Effector memory CD4-positive, alpha-beta T cell (primary cell): Measurements from ENCODE around the gene PELI1.

ENCODE experiments used
- DNase-seq, 3 donors: peaks; one replicate each; pipeline ENCODE4 v3.0.0-alpha.2; 2020
- H3K27ac ChIP-seq: 2 replicates; pipeline ENCODE4 v1.7.0; 2013; ENCODE audit warnings: mild to moderate bottlenecking, low read length, moderate library complexity; ENCODE audit not compliant: insufficient read depth, poor library complexity, severe bottlenecking
- H3K27me3 ChIP-seq: replicated peaks from 2 replicates; pipeline ENCODE4 v1.7.0; 2013; ENCODE audit warnings: mild to moderate bottlenecking, low read length; ENCODE audit not compliant: insufficient read depth, control insufficient read depth, poor library complexity, severe bottlenecking
- H3K36me3 ChIP-seq: 2 replicates; pipeline ENCODE4 v1.7.0; 2013; ENCODE audit warnings: mild to moderate bottlenecking, low read length, moderate library complexity; ENCODE audit not compliant: control insufficient read depth, insufficient read depth
- H3K4me1 ChIP-seq: 2 replicates; pipeline ENCODE4 v1.7.0; 2013; ENCODE audit warnings: low read length, mild to moderate bottlenecking; ENCODE audit not compliant: control insufficient read depth, insufficient read depth, poor library complexity, severe bottlenecking
- H3K4me3 ChIP-seq: 2 replicates; pipeline ENCODE4 v1.7.0; 2013; ENCODE audit warnings: low read length, low read depth, mild to moderate bottlenecking; ENCODE audit not compliant: insufficient read depth, poor library complexity, severe bottlenecking
- H3K9me3 ChIP-seq: 2 replicates; pipeline ENCODE4 v1.7.0; 2013; ENCODE audit warnings: mild to moderate bottlenecking, low read length, moderate library complexity; ENCODE audit not compliant: control insufficient read depth

Gene PELI1

DNA sequence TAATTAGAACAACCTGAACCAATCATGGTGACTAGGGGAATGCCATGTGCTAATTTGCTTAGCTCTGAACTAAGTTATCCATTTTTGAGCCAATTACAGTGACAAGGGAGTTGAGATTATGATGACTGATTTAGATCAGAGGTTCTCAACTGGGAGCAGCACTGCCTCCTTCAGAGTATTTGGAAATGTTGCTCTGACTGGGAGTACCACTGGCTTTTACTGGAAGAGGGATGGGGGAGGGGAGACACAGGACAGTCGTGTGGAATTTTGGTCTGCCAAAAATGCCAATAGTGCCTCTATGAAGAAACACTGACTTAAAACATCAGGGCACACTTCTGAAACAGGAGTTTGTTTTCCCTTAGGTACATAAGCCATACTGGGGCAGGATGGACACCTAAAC is 76.9 kb downstream of the PELI1 start:
- H3K27ac ChIP-seq, result no peak overlapping the region
- H3K9me3 ChIP-seq, result no peaks in the 10 kb centered on the region
- no peak overlapping the region for H3K4me3 ChIP-seq
- H3K4me1 ChIP-seq, result no peaks in the 10 kb centered on the region
- DNase-seq, result no peak
- H3K27me3 ChIP-seq, result no peaks in the 10 kb centered on the region
- no peaks in the 10 kb centered on the region for H3K36me3 ChIP-seq

GRCh38 chr2:64065516-64065915 is 78.7 kb downstream of the PELI1 start:
- H3K27me3 ChIP-seq, result no peaks in the 10 kb centered on the region
- H3K4me3 ChIP-seq, result no peak overlapping the region
- no peak overlapping the region for H3K27ac ChIP-seq
- no peaks in the 10 kb centered on the region for H3K9me3 ChIP-seq
- DNase-seq, result no peak
- H3K36me3 ChIP-seq, result no peaks in the 10 kb centered on the region
- no peaks in the 10 kb centered on the region for H3K4me1 ChIP-seq

- DNase-seq, result no peak
These were observed 80.3 kb downstream of the PELI1 start for GRCh38 chr2:64063924-64064331.

DNA sequence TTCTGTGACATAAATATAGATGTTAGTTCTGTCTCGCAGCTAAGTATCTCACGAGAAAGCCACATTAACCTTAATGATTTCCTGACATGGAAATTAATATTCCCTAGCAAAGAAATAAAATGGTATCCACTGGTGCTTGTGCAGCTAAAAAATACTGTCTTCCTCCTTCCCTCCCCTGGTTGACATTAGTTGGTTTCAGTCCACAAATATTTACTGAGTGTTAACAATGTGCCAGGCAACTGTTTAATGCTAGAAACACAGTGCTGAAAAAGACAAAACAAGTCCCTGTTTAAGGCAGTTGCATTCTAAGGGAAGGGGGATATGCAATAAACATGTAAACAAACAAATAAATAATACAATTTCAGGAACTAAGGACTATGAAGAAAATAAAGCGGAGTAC is 80.8 kb downstream of the PELI1 start:
- H3K36me3 ChIP-seq, result no peaks in the 10 kb centered on the region
- no peak for DNase-seq
- no peaks in the 10 kb centered on the region for H3K4me1 ChIP-seq
- H3K4me3 ChIP-seq, result no peak overlapping the region
- no peak overlapping the region for H3K27ac ChIP-seq
- no peaks in the 10 kb centered on the region for H3K27me3 ChIP-seq
- no peaks in the 10 kb centered on the region for H3K9me3 ChIP-seq

More at GRCh38 chr2:64063924-64064331, 80.3 kb downstream of the PELI1 start:
- H3K4me3 ChIP-seq, result no peak overlapping the region
- no peak overlapping the region for H3K27ac ChIP-seq
- H3K9me3 ChIP-seq, result no peaks in the 10 kb centered on the region
- no peaks in the 10 kb centered on the region for H3K27me3 ChIP-seq
- H3K4me1 ChIP-seq, result no peaks in the 10 kb centered on the region
- H3K36me3 ChIP-seq, result no peaks in the 10 kb centered on the region

- DNase-seq, result no peak
- no peak overlapping the region for H3K27ac ChIP-seq
- H3K4me1 ChIP-seq, result no peaks in the 10 kb centered on the region
- no peaks in the 10 kb centered on the region for H3K36me3 ChIP-seq
- H3K4me3 ChIP-seq, result no peak overlapping the region
- no peaks in the 10 kb centered on the region for H3K27me3 ChIP-seq
- no peaks in the 10 kb centered on the region for H3K9me3 ChIP-seq
These were observed 81.4 kb downstream of the PELI1 start for GRCh38 chr2:64062840-64063239.

DNA sequence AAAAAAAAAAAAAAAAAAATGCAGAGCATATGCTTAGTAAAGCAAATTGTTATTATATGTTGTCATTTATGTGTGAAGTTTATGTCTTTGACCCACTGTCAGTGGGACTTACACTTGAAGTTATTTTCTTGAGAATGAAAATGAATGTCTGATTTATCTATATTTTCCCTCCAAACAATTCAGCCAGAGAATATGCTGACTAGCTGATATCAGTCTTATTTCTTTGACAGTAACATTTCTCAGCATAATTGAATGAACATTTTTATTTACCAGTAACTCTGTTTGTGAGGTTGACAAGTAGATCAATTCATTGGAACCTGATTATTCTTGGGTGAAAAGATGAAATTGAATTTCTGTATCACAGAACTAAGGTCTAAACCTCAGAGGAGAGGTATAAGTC is 85.0 kb downstream of the PELI1 start:
- no peak for DNase-seq
- Histone ChIP-seq H3K4me1 (no peaks in the 10 kb centered on the region), H3K36me3 (no peaks in the 10 kb centered on the region), H3K4me3 (no peak overlapping the region), H3K27me3 (no peaks in the 10 kb centered on the region), H3K27ac (no peak overlapping the region), H3K9me3 (no peaks in the 10 kb centered on the region)

DNA sequence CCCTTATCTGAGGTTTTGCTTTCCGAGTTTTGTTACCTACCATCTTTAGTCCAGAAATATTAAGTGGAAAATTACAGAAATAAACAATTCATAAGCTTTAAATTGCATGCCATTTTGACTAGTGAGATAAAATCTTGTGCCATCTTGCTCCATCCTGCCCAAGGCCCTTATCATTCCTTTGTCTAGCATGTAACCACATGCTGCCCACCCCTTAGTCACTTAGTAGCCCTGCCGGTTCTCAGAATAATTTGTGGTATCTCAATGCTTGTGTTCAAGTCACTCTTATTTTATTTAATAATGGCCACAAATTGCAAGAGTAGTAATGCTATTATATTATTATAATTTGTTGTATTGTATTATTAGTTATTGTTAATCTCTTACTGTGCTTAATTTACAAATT is 88.2 kb downstream of the PELI1 start:
- Histone ChIP-seq H3K27me3 (no peaks in the 10 kb centered on the region), H3K4me3 (no peak overlapping the region), H3K27ac (no peak overlapping the region), H3K36me3 (no peaks in the 10 kb centered on the region), H3K9me3 (no peaks in the 10 kb centered on the region), H3K4me1 (no peaks in the 10 kb centered on the region)
- no peak for DNase-seq

GRCh38 chr2:64054161-64054915 is 89.9 kb downstream of the PELI1 start:
- Histone ChIP-seq H3K36me3 (no peaks in the 10 kb centered on the region), H3K9me3 (no peaks in the 10 kb centered on the region), H3K4me1 (peaks cover 3% of the 10 kb centered on the region), H3K27me3 (no peaks in the 10 kb centered on the region), H3K4me3 (no peak overlapping the region), H3K27ac (no peak overlapping the region)
- no peak for DNase-seq

GRCh38 chr2:64052463-64053241 is 91.6 kb downstream of the PELI1 start:
- Histone ChIP-seq H3K4me1 (peaks cover 3% of the 10 kb centered on the region), H3K4me3 (no peak overlapping the region), H3K27me3 (no peaks in the 10 kb centered on the region), H3K9me3 (no peaks in the 10 kb centered on the region), H3K27ac (no peak overlapping the region), H3K36me3 (no peaks in the 10 kb centered on the region)
- no peak for DNase-seq

DNA sequence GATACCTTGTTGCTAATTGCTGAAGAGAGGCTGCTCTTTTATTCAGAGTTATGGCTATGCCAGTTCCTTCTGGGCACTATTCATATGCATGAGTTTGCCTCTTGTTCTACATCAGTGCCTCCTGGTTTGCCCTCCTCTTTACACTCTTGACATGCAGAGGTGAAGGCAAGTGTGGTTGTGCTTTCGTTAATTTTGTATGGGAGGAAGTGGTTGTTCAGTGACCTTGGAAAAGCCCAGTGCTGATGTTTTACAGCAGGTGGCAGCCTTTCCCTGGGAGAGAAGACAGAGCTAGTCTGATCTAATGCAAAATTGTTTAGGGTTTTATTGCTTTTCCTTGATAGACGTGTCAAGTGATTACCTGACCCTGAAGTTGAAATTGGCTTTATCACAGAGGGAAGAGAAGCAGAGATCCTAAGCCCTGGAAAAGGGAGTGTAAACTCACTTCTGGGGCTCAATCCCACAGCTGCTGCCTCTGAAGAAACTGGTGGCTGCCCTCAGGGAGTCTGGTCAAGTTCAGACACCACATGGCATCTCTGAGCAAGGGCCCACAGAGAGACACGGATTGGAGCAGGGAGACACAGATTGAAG is 94.5 kb downstream of the PELI1 start:
- peak; percentile 15 to 43 (median 39) for DNase-seq
- no peaks in the 10 kb centered on the region for H3K36me3 ChIP-seq
- no peak overlapping the region for H3K4me3 ChIP-seq
- no peaks in the 10 kb centered on the region for H3K27me3 ChIP-seq
- H3K27ac ChIP-seq, result no peak overlapping the region
- H3K4me1 ChIP-seq, result peaks cover 3% of the 10 kb centered on the region
- no peaks in the 10 kb centered on the region for H3K9me3 ChIP-seq
